HL-60 (cell line): ENCODE data around the gene MARK2.

ENCODE experiments used
- DNase-seq, 2 experiments: peaks; one replicate each; pipeline ENCODE4 v3.0.0-alpha.2; 2010 to 2020; ENCODE audit warnings: low read depth in 1 of 2, low spot score in 1 of 2
- H3K27ac ChIP-seq: fragments of 250-450 bp; sonication (Bioruptor Pico); replicated peaks from 2 replicates; pipeline ENCODE4 v1.5.1; 2020; ENCODE audit warnings: mild to moderate bottlenecking, moderate library complexity
- H3K27me3 ChIP-seq: fragments of 250-450 bp; sonication (Bioruptor Pico); 2 replicates; pipeline ENCODE4 v1.5.1; 2021; ENCODE audit warnings: mild to moderate bottlenecking, moderate library complexity; ENCODE audit not compliant: insufficient read depth, poor library complexity, severe bottlenecking
- H3K4me3 ChIP-seq: replicated peaks from 2 replicates; pipeline ENCODE4 v1.5.1; 2011; ENCODE audit warnings: mild to moderate bottlenecking, control low read depth, low read length; ENCODE audit not compliant: insufficient read depth
- CTCF ChIP-seq: IDR thresholded peaks from one replicate; pipeline ENCODE4 v1.5.1; 2011; ENCODE audit warnings: low read length, control low read depth, inconsistent platforms; ENCODE audit not compliant: insufficient read depth
- GABPA ChIP-seq: IDR thresholded peaks from 2 replicates; pipeline ENCODE4 v1.6.1; 2012; ENCODE audit warnings: low read depth
- POLR2AphosphoS5 ChIP-seq: IDR thresholded peaks from 2 replicates; pipeline ENCODE4 v1.6.1; 2012; ENCODE audit warnings: low read depth
- REST ChIP-seq: IDR thresholded peaks from 2 replicates; pipeline ENCODE4 v1.6.1; 2012; ENCODE audit warnings: low read depth; ENCODE audit not compliant: insufficient replicate concordance
- SPI1 ChIP-seq: IDR thresholded peaks from 2 replicates; pipeline ENCODE4 v1.6.1; 2012; ENCODE audit warnings: low read depth, mild to moderate bottlenecking, borderline replicate concordance

MARK2 gene

GRCh38 chr11:63915961-63916836 is 77.3 kb downstream of the MARK2 start:
- TF ChIP-seq CTCF = peak; percentile 35
- TF ChIP-seq POLR2AphosphoS5 = no peak
- H3K27ac ChIP-seq = no peak overlapping the region
- peaks cover 21% of the 10 kb centered on the region for H3K27me3 ChIP-seq
- H3K4me3 ChIP-seq = peak overlapping the region; percentile 42
- peak in 1 of 2 experiments; percentile 32 for DNase-seq

- DNase-seq = peak; percentile 67 to 76
- Histone ChIP-seq H3K27me3 (peaks cover 21% of the 10 kb centered on the region), H3K4me3 (peak within 1 kb of the TSS; percentile 42), H3K27ac (no peak within 1 kb of the TSS)
- TF ChIP-seq GABPA = no peak
- no peak for TF ChIP-seq REST
- no peak for TF ChIP-seq POLR2AphosphoS5
- TF ChIP-seq SPI1 = no peak
- TF ChIP-seq CTCF = no peak
Observed at GRCh38 chr11:63916837-63917691, 78.2 kb downstream of the MARK2 start, which contains the start of gene RCOR2. Gene RCOR2, minus strand, starts transcription at chr11:63917164. Its CDS starts 708 bp downstream, at chr11:63916456.

- no peak for TF ChIP-seq SPI1
- TF ChIP-seq GABPA = no peak
- peak overlapping the region; percentile 29 for H3K4me3 ChIP-seq
- peak; percentile 38 to 45 for DNase-seq
- no peak overlapping the region for H3K27ac ChIP-seq
- peaks cover 21% of the 10 kb centered on the region for H3K27me3 ChIP-seq
Observed at GRCh38 chr11:63917692-63918506, 79.0 kb downstream of the MARK2 start.

- no peak for DNase-seq
- Histone ChIP-seq H3K4me3 (no peak overlapping the region), H3K27ac (no peak overlapping the region)
Observed at GRCh38 chr11:63918507-63919191, 79.7 kb downstream of the MARK2 start.

More at GRCh38 chr11:63918507-63919191, 79.7 kb downstream of the MARK2 start:
- TF ChIP-seq POLR2AphosphoS5 (no peak), CTCF (no peak), REST (no peak), SPI1 (no peak), GABPA (no peak)
- H3K27me3 ChIP-seq = peaks cover 21% of the 10 kb centered on the region
